ENCODE data around the gene DKK3. TPM values are rescaled to one million over a fixed set of nuclear protein-coding genes. Genes with fewer than 3 reads are reported as not detected.
A peak's percentile ranks its signal among the peaks of the same experiment; 100 is the strongest.

The DKK3 gene
- polyA plus RNA-seq, 2 of the 4 experiments (the other 2 are of a cell fraction): 18.4 to 20.8 TPM

- CTCF ChIA-PET: interaction anchor here (0.6 to 21.4 kb wide), 14 partner anchors 9 to 1026 kb away, joined by 3 to 664 read pairs (median 4); no protein-coding TSS in a partner anchor
- 94% methylated on average over 15 of the region's 15 CpGs for WGBS (ENCODE audit: missing lambda C conversion rate)
- peak overlapping the region; percentile 77 to 83 for H3K27ac ChIP-seq
- POLR2A ChIA-PET: interaction anchor here (0.6 to 1.3 kb wide), 2 partner anchors 33 to 34 kb away, joined by 3 read pairs; no protein-coding TSS in a partner anchor
- DNase-seq (ENCODE audit: low read depth in 1 of 2, low spot score in 1 of 2) (peak in 1 of 2 experiments; percentile 57), FAIRE-seq (no peak), ATAC-seq (peak in 1 of 2 experiments; percentile 48; a peak in 3 of 6 replicates)
- peaks cover 46% of the 10 kb centered on the region for H3K4me1 ChIP-seq
- no peak overlapping the region for H3K4me3 ChIP-seq
- peaks cover 5% of the 10 kb centered on the region; the same call in 1 of the 3 replicates for H3K9me3 ChIP-seq
- peak; percentile 33 to 48; a peak in 4 of 5 replicates for TF ChIP-seq RAD21 (conservative IDR thresholded peaks at IDR 0.05 in 1 of 2, IDR thresholded peaks at IDR 0.05 in 1 of 2)
- no peak for TF ChIP-seq MAFK (IDR thresholded peaks at IDR 0.05; ENCODE audit: partially characterized antibody)
- TF ChIP-seq FOSL2 (IDR thresholded peaks at IDR 0.05): no peak
- no peak for TF ChIP-seq FOSL2 (CRISPR knock-in tag; IDR thresholded peaks at IDR 0.05)
- no peak for TF ChIP-seq PHF8 (IDR thresholded peaks at IDR 0.05; ENCODE audit: borderline replicate concordance, low read depth)
- TF ChIP-seq RFX5 (IDR thresholded peaks at IDR 0.05): no peak
- no peak for TF ChIP-seq USF2 (IDR thresholded peaks at IDR 0.05)
- no peak for TF ChIP-seq ZNF302 (CRISPR knock-in tag; IDR thresholded peaks at IDR 0.05)
- no peak for TF ChIP-seq RNF2 (IDR thresholded peaks at IDR 0.05; ENCODE audit: borderline replicate concordance, low read depth)
- no peak for TF ChIP-seq REST (IDR thresholded peaks at IDR 0.05)
- TF ChIP-seq SMC3 (IDR thresholded peaks at IDR 0.05): peak; percentile 38; the same call in 2 of the 3 replicates
- TF ChIP-seq RCOR1 (IDR thresholded peaks at IDR 0.05; ENCODE audit: low read depth, low read length): no peak
- TF ChIP-seq TP53 (CRISPR knock-in tag; IDR thresholded peaks at IDR 0.05): no peak
- H3K4me2 ChIP-seq: no peak overlapping the region
Measured at GRCh38 chr11:12052676-12053605, 44.5 kb upstream of the DKK3 start.

GRCh38 chr11:12051287-12051662 is 42.8 kb upstream of the DKK3 start:
- CTCF ChIA-PET: interaction anchor here (0.7 to 21.4 kb wide), 12 partner anchors 11 to 1120 kb away, joined by 3 to 664 read pairs (median 6); no protein-coding TSS in a partner anchor
- TF ChIP-seq EHF (CRISPR knock-in tag; IDR thresholded peaks at IDR 0.05) (no peak), GATA3 (IDR thresholded peaks at IDR 0.05; ENCODE audit: borderline replicate concordance) (peak; percentile 13; the same call in 1 of the 2 replicates)
- FAIRE-seq (no peak), ATAC-seq (peak in 1 of 2 experiments; percentile 4; a peak in 1 of 6 replicates), DNase-seq (ENCODE audit: low read depth in 1 of 2, low spot score in 1 of 2) (peak in 1 of 2 experiments; percentile 48)
- POLR2A ChIA-PET: interaction anchor here (0.9 to 1.3 kb wide), 2 partner anchors 35 to 326 kb away, joined by 3 read pairs; partner anchors contain the start of gene PARVA
- Histone ChIP-seq H3K4me3 (no peak overlapping the region), H3K27ac (peak overlapping the region; percentile 77 to 83), H3K4me1 (peaks cover 54% of the 10 kb centered on the region), H3K9me3 (no peaks in the 10 kb centered on the region), H3K4me2 (peak overlapping the region; percentile 29; the same call in 1 of the 3 replicates)
- WGBS (ENCODE audit: missing lambda C conversion rate): 51% methylated on average over 6 of the region's 6 CpGs

All from A549 (cell line).